Measurements from ENCODE around the gene OSBPL5. TPM values are rescaled to one million over a fixed set of nuclear protein-coding genes. Genes with fewer than 3 reads are reported as not detected.

OSBPL5 gene
- total and polyA plus RNA-seq, 9 of the 15 experiments (the other 6 are each of a cell fraction or from before 2014, with no cell fraction given) = 0.06 to 14.8 (median 3.2) TPM

GRCh38 chr11:3074912-3075589 lies 90.1 kb downstream of the OSBPL5 start (continued):
- TF ChIP-seq, protein P1, sequence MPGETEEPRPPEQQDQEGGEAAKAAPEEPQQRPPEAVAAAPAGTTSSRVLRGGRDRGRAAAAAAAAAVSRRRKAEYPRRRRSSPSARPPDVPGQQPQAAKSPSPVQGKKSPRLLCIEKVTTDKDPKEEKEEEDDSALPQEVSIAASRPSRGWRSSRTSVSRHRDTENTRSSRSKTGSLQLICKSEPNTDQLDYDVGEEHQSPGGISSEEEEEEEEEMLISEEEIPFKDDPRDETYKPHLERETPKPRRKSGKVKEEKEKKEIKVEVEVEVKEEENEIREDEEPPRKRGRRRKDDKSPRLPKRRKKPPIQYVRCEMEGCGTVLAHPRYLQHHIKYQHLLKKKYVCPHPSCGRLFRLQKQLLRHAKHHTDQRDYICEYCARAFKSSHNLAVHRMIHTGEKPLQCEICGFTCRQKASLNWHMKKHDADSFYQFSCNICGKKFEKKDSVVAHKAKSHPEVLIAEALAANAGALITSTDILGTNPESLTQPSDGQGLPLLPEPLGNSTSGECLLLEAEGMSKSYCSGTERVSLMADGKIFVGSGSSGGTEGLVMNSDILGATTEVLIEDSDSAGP (CRISPR knock-in tag; IDR thresholded peaks at IDR 0.05) = no peak
- TF ChIP-seq ZBTB2 (IDR thresholded peaks at IDR 0.05) (no peak), MCM3 (IDR thresholded peaks at IDR 0.05) (no peak), RCOR1 (IDR thresholded peaks at IDR 0.05; ENCODE audit: borderline replicate concordance in 1 of 2, low read depth in 2 of 2, low read length in 2 of 2) (no peak), NBN (IDR thresholded peaks at IDR 0.05; ENCODE audit: low read depth) (no peak), NFATC3 (IDR thresholded peaks at IDR 0.05) (no peak)
- TF ChIP-seq, protein P2, sequence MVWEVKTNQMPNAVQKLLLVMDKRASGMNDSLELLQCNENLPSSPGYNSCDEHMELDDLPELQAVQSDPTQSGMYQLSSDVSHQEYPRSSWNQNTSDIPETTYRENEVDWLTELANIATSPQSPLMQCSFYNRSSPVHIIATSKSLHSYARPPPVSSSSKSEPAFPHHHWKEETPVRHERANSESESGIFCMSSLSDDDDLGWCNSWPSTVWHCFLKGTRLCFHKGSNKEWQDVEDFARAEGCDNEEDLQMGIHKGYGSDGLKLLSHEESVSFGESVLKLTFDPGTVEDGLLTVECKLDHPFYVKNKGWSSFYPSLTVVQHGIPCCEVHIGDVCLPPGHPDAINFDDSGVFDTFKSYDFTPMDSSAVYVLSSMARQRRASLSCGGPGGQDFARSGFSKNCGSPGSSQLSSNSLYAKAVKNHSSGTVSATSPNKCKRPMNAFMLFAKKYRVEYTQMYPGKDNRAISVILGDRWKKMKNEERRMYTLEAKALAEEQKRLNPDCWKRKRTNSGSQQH (CRISPR knock-in tag; IDR thresholded peaks at IDR 0.05) = no peak
